Choroid plexus epithelial cell (primary cell): Measurements from ENCODE around the gene ZIC5.

Source experiments
- DNase-seq: peaks from one replicate; pipeline ENCODE4 v3.0.0-alpha.2; 2010; ENCODE audit warnings: low read depth
- H3K4me3 ChIP-seq: 2 replicates; pipeline ENCODE4 v1.5.1; 2011; ENCODE audit warnings: low read depth, mild to moderate bottlenecking, control low read depth, low read length, moderate library complexity
- TF ChIP-seq, protein P1 (sequence below): conservative IDR thresholded peaks from 2 replicates; pipeline ENCODE4 v1.5.1; 2011; ENCODE audit warnings: low read depth, mild to moderate bottlenecking, control low read depth, inconsistent platforms, low read length, moderate library complexity

ZIC5 gene

DNA sequence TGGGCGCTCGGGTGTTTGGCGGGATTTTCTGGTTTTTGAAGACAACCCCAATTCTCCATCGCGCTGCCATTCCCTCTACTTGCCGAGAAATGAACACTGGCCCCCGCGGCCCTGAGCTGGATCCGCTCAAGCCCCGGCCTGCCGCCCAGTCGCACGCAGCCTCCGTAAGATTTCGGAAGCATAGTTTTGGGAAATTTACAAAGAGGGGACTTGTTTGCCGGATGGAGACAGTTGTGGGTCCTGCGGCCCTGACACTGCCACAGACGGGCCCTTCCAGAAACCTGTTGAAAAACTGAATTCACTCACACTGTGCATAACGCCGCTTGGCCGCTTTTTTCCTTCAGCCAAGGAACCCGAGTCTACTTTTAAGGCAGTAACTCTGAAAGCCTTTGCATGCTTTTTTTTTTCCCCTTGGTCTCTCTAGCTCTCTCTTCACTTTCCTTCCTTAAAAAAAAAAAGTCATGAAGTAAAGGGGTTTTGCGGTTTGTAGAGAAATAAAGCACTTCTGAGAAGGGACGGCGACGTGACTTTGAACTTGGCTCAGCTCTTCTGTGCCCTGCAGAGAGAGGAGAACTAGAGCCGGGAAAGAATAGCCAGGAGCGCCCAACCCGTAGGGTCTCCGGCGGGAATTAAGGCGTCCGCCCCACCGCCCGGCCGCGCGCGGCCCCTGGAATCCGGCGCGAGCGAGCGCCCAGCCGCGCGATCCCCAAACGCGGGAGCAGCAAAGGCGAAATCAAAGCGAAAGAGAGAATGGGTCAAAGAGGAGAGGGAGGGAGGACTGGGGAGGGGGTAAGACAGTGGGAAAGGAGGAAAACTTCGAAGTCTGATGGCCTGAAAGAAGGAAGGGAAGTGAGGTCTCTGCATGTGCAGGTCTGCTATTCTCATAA is 6.6 kb upstream of the ZIC5 start:
- peak overlapping the region; percentile 66 for H3K4me3 ChIP-seq
- TF ChIP-seq, protein P1, sequence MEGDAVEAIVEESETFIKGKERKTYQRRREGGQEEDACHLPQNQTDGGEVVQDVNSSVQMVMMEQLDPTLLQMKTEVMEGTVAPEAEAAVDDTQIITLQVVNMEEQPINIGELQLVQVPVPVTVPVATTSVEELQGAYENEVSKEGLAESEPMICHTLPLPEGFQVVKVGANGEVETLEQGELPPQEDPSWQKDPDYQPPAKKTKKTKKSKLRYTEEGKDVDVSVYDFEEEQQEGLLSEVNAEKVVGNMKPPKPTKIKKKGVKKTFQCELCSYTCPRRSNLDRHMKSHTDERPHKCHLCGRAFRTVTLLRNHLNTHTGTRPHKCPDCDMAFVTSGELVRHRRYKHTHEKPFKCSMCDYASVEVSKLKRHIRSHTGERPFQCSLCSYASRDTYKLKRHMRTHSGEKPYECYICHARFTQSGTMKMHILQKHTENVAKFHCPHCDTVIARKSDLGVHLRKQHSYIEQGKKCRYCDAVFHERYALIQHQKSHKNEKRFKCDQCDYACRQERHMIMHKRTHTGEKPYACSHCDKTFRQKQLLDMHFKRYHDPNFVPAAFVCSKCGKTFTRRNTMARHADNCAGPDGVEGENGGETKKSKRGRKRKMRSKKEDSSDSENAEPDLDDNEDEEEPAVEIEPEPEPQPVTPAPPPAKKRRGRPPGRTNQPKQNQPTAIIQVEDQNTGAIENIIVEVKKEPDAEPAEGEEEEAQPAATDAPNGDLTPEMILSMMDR: no peak
- DNase-seq: no peak

DNA sequence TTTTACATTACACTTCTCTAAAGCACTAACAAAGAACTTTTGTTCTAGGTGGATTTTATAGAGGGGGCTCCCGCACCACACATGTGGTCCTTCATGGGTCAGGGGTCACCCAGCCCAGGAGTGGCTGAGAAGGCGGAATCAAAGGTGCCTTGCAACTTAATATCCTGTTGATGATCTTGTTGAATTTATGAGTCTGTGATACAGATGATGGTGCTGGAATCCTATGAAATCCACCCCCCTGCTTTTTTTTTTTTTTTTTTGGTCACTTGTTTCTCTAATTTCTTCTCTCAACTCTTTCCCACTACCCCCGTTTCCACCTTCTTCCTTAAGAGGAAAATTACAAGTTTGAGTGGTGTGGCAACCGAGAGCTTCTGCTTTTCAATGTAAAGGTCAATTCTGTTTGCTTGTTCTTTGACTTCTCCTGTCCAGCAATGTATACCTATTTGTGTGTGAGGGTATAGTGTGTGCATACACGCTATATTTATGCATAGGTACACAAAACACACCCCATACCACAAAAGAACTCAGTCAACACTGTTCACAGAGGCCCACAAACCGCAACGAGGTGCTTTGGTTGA is 5.9 kb upstream of the ZIC5 start:
- TF ChIP-seq, protein P1: no peak
- no peak overlapping the region for H3K4me3 ChIP-seq
- no peak for DNase-seq

DNA sequence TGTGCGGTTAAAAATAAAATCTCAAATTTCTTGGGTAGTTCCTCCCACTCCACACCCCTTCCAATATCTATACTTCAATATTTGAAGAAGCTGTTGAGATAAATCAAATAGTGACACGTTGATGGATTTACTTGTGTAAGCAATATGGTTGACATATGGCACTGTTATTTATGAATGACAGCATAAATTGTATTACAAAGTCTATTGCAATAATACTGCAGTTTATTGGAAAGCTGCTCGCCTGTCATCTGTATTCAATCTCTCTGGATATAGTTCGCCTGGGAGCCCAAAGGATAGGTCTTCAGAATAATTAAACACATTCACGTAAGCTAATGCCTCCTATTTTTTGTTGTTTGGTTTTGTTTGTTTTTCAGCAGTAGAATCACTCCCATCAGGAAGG is 5.0 kb upstream of the ZIC5 start:
- no peak overlapping the region for H3K4me3 ChIP-seq
- DNase-seq: no peak
- TF ChIP-seq, protein P1: no peak

DNA sequence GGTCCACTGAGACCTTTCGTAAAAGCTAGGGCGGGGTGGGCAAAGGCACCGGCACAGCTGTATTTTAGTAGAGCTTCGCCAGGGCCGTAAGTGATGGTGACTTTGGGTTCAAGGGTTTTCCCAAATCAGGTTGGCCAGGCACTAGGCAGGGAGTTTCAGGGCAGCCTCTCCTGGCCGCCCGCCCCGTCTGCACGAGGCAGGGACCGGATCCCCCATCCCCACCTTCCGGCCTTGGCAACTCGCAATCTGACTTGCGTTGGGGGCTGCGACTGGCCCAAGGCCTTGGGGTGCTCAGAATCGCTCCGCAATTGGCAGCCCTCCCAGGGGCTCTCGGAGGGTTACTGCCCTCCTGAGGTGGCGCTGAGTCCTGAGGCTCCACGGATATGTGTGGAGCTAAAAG is 4.1 kb upstream of the ZIC5 start:
- TF ChIP-seq, protein P1: no peak
- H3K4me3 ChIP-seq: no peak overlapping the region
- DNase-seq: no peak

DNA sequence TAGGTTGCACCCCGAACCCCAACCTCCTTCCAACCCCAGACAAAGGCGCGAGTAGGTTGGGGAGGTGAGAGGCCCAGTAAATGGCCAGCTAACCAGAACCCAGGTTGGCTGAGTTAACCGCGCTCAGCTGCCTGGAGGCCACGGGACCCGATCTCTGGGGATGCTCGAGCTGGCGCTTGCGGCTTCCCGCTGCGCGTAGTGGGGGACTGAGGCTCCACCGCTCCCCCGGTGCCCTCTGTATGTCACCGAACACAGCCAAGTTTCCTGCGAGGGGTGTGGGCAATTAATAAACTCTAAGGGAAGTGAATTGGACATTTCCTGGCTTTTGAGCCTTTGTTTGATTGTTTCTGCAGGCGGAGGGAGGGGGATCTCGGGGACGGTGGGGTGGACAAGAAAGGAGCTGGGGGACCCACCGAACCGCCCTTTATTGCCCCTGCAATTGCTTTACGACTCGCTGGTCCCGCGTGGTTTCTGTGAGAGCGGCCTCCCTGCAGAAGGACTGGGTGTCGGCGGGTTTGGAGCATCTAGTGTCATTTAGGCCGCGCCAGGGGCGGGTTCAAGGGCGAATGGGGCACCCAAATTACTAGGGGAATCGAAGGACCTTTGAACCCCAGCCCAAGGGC is 3.5 kb upstream of the ZIC5 start:
- no peak overlapping the region for H3K4me3 ChIP-seq
- TF ChIP-seq, protein P1: no peak
- no peak for DNase-seq

DNA sequence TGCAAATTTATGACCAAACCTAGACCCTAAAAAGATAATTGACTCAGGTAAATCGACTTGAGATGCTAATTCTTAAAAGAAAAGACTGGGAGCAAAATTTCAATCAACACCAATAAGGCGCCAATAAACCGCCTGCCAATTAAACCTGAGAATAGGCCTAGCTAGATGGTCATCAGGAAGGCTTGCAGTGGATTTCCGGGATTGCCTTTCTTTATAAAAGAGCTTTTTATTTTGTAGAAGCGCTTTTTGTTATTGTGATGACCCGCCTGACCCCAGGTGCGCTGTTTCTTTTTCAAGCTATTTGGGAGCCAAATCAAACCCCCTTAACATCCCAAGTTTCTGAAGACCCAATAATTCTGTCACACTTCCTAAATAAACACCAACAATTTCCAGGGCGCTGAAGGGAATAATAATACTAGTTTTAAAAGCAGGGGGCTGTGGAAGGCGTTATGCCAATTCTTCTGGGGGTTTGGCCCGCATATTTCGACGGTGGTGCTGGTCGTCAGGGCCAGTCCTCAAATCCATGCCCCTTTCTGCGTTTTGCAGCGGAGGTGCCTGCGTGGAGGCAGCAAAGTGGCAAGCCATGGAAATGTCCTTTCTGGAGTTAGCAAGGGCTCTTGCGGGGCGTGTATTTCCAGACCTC is 2.9 kb upstream of the ZIC5 start:
- H3K4me3 ChIP-seq: no peak overlapping the region
- no peak for DNase-seq
- TF ChIP-seq, protein P1: no peak
